Measurements from ENCODE around the gene RASAL2.

DNA sequence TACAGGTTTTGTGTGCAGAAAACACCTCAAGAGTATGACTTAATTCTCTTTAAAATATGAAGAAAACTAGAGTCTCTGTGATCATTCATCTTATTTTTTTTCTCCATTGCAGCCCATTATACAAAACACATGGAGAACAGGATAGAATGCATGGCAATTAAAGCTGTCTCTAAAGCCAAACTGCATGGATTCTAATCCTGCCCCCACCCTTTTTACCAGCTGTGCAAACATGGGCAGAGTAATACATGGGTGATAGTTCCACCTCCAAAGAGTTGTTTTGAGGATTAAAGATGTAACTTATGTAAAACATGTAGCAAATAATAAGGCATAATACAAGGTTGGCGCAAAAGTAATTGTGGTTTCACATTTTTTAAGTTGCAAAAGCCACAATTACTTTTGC is 288.5 kb downstream of the RASAL2 start:
- TF ChIP-seq ZFP41 (CRISPR knock-in tag; IDR thresholded peaks at IDR 0.05; ENCODE audit: borderline replicate concordance) (no peak), ZNF761 (CRISPR knock-in tag; conservative IDR thresholded peaks at IDR 0.05) (no peak), GABPB1 (CRISPR knock-in tag; IDR thresholded peaks at IDR 0.05) (no peak)
- TF ChIP-seq, protein P1, sequence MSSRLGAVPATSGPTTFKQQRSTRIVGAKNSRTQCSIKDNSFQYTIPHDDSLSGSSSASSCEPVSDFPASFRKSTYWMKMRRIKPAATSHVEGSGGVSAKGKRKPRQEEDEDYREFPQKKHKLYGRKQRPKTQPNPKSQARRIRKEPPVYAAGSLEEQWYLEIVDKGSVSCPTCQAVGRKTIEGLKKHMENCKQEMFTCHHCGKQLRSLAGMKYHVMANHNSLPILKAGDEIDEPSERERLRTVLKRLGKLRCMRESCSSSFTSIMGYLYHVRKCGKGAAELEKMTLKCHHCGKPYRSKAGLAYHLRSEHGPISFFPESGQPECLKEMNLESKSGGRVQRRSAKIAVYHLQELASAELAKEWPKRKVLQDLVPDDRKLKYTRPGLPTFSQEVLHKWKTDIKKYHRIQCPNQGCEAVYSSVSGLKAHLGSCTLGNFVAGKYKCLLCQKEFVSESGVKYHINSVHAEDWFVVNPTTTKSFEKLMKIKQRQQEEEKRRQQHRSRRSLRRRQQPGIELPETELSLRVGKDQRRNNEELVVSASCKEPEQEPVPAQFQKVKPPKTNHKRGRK (CRISPR knock-in tag; IDR thresholded peaks at IDR 0.05) = no peak
- TF ChIP-seq, protein P2, sequence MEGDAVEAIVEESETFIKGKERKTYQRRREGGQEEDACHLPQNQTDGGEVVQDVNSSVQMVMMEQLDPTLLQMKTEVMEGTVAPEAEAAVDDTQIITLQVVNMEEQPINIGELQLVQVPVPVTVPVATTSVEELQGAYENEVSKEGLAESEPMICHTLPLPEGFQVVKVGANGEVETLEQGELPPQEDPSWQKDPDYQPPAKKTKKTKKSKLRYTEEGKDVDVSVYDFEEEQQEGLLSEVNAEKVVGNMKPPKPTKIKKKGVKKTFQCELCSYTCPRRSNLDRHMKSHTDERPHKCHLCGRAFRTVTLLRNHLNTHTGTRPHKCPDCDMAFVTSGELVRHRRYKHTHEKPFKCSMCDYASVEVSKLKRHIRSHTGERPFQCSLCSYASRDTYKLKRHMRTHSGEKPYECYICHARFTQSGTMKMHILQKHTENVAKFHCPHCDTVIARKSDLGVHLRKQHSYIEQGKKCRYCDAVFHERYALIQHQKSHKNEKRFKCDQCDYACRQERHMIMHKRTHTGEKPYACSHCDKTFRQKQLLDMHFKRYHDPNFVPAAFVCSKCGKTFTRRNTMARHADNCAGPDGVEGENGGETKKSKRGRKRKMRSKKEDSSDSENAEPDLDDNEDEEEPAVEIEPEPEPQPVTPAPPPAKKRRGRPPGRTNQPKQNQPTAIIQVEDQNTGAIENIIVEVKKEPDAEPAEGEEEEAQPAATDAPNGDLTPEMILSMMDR (CRISPR knock-in tag; IDR thresholded peaks at IDR 0.05) = no peak

All from HepG2 (cell line).